GM12872 (cell line): Measurements from ENCODE around the gene ADAD1.

ENCODE experiments used
- TF ChIP-seq, protein P1 (sequence below): IDR thresholded peaks from 3 replicates; pipeline ENCODE4 v1.5.1; 2011; ENCODE audit warnings: low read depth, mild to moderate bottlenecking, low read length, moderate library complexity; ENCODE audit not compliant: insufficient read depth

The ADAD1 gene

DNA sequence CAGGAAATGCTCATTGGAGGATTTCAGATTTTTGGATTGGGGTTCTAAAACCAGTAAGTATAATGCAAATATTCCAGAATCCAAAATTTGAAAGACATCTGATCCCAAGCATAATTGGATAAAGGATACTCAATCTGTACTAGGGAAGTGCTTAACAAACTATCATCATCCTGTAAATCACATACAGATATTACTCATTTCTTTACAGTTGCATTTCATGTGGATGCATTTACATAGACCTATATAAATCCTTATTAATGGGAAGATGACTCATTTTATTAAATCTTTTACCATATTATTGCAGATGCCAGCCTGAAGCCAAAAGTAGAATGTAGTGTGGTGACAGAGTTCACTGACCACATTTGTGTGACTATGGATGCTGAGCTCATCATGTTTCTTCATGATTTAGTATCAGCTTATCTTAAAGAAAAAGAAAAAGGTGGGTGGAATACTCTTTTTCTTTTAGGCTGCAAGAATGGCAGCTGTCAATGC is 22.4 kb upstream of the ADAD1 start:
- TF ChIP-seq, protein P1, sequence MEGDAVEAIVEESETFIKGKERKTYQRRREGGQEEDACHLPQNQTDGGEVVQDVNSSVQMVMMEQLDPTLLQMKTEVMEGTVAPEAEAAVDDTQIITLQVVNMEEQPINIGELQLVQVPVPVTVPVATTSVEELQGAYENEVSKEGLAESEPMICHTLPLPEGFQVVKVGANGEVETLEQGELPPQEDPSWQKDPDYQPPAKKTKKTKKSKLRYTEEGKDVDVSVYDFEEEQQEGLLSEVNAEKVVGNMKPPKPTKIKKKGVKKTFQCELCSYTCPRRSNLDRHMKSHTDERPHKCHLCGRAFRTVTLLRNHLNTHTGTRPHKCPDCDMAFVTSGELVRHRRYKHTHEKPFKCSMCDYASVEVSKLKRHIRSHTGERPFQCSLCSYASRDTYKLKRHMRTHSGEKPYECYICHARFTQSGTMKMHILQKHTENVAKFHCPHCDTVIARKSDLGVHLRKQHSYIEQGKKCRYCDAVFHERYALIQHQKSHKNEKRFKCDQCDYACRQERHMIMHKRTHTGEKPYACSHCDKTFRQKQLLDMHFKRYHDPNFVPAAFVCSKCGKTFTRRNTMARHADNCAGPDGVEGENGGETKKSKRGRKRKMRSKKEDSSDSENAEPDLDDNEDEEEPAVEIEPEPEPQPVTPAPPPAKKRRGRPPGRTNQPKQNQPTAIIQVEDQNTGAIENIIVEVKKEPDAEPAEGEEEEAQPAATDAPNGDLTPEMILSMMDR = no peak

DNA sequence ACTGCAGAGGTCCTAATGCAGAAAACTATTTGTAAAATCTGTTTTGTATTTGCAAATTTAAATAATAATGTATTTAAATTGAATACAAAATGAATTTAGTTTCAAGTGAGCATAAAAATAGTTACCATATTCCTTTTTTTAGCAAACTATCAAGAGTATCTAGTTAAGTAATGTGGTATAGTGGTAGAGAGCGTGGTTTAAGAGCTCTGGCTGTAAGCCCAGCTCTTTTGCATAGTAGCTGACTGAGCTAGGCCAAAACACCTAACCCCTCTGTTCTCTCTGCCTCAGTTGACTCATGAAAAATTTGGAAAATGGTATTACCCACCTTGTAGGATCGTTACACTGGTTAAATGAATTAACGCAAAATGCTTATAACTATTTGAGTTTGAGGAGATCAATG is 18.1 kb upstream of the ADAD1 start:
- TF ChIP-seq, protein P1 = no peak

DNA sequence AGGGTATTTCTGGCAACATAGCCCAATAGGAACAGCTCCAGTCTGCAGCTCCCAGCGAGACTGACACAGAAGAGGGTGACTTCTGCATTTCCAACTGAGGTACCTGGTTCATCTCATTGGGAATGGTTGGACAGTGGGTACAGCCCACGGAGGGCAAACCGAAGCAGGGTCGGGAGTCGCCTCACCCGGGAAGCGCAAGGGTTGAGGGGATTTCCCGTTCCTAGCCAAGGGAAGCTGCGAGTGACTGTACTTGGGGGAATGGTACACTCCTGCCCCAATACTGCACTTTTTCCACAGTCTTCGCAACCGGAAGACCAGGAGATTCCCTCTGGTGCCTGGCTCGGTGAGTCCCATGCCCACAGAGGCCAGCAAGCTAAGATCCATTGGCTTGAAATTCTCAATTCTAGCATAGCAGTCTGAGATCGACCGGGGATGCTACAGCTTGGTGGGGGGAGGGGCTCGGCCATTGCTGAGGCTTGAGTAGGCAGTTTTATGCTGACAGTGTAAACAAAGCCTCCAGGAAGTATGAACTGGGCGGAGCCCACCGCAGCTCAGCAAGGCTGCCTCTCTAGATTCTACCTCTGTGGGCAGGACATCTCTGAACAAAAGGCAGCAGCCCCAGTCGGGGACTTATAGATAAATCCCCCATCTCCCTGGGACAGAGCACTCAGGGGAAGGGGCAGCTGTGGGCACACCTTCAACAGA is 14.0 kb upstream of the ADAD1 start:
- TF ChIP-seq, protein P1 = no peak

DNA sequence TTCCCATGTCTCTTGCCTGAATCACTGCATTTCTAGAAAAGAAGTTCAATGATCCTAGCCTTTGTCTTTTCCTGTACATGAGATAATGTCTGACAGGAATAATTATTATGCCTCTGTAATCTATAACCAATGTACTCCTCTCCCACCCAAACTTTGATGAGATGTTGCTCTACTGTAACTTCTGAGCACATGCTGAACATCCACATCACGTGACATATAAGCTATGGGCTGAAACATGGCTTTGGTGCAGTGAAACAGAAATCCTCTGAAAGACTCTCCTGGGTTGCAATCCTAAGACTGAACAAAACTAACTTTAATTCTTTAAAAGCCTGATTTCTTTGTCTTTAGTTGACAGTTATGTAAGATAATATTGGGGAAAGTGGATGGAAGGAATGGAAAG is 1.5 kb upstream of the ADAD1 start:
- TF ChIP-seq, protein P1 = no peak

DNA sequence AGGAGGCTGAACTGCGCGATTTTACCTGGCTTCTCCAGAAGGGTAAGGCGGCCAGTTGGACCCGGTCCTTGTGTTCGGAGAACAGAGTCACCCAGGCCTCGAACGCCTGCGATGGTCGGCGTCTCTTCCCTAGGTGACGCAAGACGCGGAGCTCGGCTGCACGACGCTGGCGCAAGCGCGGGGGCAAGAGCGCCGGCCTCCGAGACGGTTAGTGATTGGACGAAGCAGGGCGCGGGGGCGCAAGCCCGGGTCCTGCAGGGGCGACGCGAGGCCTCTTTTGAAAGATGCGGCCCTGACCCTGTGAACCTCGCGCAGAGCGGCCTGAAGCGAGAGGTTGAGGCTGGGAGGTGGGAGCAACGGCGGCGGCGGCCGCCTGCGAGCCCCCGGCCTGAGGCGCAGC is 428 bp downstream of the ADAD1 start:
- TF ChIP-seq, protein P1 = no peak

DNA sequence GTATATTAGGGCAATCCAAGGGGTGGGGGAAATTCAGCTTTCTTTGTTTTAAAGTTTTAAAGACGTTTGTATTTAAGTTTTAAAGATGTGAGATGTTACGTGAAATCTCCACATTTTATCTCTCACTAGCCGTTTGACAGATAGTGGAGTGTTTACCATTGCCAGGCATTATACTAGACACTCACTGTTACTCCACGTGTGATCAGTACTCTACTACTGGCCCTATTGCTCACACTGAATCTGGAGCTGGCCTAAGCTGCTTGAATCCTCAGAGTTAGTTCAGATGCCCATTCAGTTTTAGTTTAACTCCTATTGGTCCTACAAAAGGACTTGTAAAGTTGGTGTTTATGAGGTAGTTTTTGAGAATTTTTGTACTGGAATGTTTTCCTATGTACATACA is 4.5 kb downstream of the ADAD1 start:
- TF ChIP-seq, protein P1 = no peak

DNA sequence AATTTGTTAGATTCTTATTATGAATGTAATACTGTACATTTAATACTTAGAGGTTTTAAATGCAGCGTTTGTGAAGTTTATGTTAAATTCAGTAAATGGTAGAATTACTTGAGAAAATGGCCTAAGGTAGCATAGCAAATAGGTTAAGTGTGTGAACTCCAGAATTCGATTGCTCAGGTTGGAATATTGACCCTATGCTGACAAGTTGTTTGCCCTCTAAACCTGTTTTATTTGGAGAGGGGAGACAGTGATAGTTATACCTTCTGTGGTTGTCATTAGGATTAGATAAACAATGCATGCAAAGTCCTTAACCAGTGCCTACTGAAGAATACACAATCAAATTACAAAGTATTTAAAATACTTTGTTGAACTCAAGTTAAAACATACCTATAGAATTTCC is 5.4 kb downstream of the ADAD1 start:
- TF ChIP-seq, protein P1 = no peak

DNA sequence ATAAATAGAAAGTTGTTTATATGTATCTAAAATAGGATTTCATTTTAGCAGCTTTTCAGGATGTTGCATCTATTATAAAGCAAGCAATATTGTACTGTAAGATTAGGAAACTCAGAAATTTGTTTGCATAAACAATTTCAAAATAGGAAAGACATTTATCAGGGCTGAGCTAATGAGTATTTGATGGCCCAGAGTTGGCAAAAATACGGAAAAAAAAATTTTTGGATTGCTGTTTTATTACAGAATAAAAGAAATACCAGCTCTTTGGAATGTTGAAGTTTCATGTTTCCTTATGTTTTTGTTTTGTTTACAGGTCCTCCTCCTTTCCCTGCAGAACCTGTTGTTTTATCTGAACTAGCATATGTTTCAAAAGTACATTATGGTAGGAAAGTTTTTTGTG is 14.5 kb downstream of the ADAD1 start:
- TF ChIP-seq, protein P1 = no peak
